ENCODE measurements around the gene ZMIZ1. TPM values are rescaled to one million over a fixed set of nuclear protein-coding genes. Genes with fewer than 3 reads are reported as not detected.

ZMIZ1 gene
- total and polyA plus RNA-seq, 5 donors: 38.0 to 83.1 (median 71.1) TPM

DNA sequence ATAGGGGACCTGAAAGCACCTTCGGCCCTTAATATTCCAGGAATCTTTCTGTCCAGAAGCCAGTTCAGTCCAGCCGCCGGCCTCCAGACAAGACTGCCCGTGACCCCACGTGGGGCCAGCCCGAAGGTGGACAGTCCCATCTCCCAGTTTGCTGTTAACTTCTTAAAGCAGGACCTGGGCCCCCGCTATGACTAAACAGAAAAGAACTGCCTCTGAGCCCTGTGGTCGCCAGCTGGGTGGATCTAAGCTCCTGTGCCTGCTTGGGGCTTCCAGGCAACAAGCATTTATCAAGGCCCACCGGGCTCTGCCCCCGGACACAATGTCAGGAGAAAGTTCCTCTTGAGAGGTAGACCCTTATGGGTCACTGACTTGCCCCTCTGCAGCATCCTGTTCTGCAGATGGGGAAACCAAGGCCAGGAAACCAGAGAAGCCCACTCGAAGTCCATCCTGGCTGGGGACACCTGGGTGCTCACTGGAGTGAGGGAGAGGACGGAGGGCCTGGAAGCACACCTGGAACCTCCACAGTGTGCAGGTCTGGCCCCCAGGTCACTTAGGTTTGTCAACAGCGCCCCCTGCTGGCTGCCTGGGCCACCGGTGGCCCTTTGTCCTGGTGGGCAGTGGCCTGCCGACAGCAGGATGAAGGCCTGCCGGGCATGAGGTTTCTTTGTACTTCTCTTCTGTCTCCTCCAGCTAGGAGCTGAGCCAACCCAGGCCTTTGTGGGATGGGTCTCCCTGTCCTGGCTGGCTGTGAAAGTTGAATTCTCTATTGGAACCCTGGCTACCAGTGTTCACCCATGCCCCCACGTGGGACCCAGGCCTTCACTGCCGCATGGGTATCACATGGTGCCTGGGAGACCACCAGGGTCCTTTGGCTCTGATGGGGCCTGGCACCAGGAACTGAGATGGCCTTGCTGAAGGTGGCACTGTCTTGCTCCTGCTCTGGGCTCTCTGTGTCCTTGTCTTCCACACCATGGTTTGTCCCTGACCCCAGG is 128.0 kb downstream of the ZMIZ1 start:
- Histone ChIP-seq H3K27me3 (ENCODE audit: control insufficient read depth, insufficient read depth) (no peaks in the 10 kb centered on the region), H3K4me1 (ENCODE audit: control insufficient read depth, insufficient read depth, low read length) (peaks cover 21% of the 10 kb centered on the region), H3K9me3 (ENCODE audit: control insufficient read depth, low read length) (no peaks in the 10 kb centered on the region), H3K27ac (ENCODE audit: low read length) (no peak overlapping the region), H3K4me3 (ENCODE audit: low read length) (no peak overlapping the region)
- intact Hi-C loops (cut with DNase I): loop anchor here (5.0 to 10.0 kb wide), 9 partner anchors 52 to 1152 kb away; no protein-coding TSS in a partner anchor
- 57% methylated on average over 18 of the region's 18 CpGs for WGBS
- DNase-seq (peak; percentile 74 to 91 (median 90)), ATAC-seq (peak; percentile 55 to 57)

DNA sequence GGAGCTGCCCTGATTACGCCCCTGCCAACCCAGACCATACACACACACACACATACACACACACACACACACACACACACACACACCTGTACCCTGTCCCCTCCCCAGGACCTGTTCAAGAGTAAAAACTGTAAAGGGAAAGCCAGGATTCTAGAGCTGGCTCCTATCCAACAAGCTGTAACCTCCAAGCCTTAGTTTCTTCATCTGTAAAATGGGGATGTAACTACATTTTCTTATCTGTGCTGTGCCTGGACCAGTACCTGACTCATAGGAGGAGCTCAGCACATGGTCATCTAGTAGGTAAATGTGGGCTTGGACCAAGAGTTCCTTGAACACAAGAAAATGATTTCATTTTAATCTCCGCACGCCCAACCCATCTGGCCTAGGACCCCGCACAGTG is 128.8 kb downstream of the ZMIZ1 start:
- DNase-seq (no peak), ATAC-seq (no peak)
- WGBS: 97% methylated on average over 4 of the region's 4 CpGs
- no peak overlapping the region for H3K4me3 ChIP-seq (ENCODE audit: low read length)
- peaks cover 16% of the 10 kb centered on the region for H3K4me1 ChIP-seq (ENCODE audit: control insufficient read depth, insufficient read depth, low read length)
- H3K9me3 ChIP-seq (ENCODE audit: control insufficient read depth, low read length): no peaks in the 10 kb centered on the region
- H3K27me3 ChIP-seq (ENCODE audit: control insufficient read depth, insufficient read depth): no peaks in the 10 kb centered on the region
- intact Hi-C loops (cut with DNase I): loop anchor here (5.0 to 10.0 kb wide), 9 partner anchors 53 to 1153 kb away; no protein-coding TSS in a partner anchor
- H3K27ac ChIP-seq (ENCODE audit: low read length): no peak overlapping the region

DNA sequence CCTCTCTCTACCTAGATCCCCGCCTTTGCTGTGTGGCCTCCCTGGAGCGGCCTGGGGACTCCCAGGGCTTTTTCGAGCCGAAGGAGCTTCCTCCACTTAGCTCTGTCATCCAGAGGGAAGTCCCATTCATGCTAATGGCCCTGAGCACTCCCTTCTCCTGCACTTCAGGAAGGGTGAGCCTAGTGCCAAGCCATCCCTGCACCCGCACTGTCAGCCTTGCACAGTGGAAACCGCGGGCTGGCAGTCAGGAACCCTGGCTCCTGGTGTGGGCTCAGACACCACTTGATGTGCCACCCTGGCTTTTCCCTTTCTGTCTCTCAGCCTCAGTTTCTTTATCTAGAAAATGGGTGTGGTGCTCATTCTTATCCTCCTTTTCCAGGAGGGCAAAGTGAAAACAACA is 131.6 kb downstream of the ZMIZ1 start:
- DNase-seq: peak in 2 of 3 donors; percentile 22 to 44
- 87% methylated on average over 7 of the region's 7 CpGs for WGBS
- Histone ChIP-seq H3K4me3 (ENCODE audit: low read length) (no peak overlapping the region), H3K27ac (ENCODE audit: low read length) (no peak overlapping the region), H3K27me3 (ENCODE audit: control insufficient read depth, insufficient read depth) (no peaks in the 10 kb centered on the region), H3K4me1 (ENCODE audit: control insufficient read depth, insufficient read depth, low read length) (no peaks in the 10 kb centered on the region), H3K9me3 (ENCODE audit: control insufficient read depth, low read length) (no peaks in the 10 kb centered on the region)
- intact Hi-C loops (cut with DNase I): no loop called here
- ATAC-seq: no peak

DNA sequence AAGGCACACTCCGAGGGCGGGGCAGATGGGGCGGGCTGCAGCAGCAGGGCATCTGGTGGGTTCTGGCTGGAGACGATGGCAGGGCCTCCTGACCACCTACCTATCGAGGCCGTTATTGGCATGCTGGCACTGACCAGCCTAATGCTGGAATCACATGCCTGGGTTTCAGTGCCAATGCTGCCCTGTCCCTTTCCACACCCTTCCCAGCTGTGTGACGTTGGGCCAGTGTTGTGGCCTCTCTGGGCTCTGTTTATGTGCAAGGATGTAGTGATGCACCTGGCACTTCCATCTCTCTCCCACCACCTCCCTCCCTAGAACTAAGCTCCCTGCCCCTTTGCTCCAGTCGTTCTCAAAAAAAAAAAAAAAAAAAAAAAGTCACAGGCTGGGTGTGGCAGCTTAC is 132.9 kb downstream of the ZMIZ1 start:
- intact Hi-C loops (cut with DNase I): no loop called here
- 83% methylated on average over 8 of the region's 8 CpGs for WGBS
- ATAC-seq: no peak

DNA sequence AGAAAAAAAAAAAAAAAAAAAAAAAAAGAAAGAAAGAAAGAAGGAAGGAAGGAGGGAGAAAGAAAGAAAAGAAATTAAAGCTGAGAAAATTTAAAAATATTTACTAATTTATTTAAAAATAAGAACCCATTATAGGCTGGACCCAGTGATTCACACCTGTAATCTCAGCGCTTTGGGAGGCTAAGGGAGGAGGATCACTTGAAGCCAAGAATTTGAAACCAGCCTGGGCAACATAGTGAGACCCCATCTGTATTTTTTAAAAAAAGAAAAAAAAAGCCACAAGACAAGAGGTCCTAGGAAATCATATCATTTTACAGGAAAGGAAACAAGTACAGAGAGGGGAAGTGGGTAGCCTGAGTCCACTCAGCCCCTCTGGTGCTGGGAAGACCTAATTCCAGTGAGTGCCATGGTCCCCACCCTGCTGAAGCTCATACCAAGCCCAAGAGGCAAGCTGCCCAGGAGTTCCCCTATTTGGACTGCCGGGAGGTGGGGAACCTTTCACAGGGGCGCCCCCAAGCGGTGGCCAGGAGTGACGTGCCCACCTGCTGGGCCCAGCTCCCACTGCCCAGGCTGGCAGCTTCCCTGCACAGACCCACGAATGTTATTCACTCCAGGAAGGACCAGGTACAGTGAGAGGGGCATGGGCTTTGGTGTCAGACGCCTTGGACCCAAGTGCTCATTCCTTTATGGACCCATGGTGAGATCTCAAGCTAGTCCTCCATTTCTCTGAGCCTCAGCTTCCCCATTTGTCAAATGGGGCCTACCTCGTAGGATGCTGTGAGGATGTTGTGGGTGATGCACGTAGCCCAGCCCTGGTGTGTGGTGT is 133.6 kb downstream of the ZMIZ1 start:
- ATAC-seq (peak; percentile 27 to 38), DNase-seq (peak; percentile 53 to 81 (median 72))
- H3K4me3 ChIP-seq (ENCODE audit: low read length): no peak overlapping the region
- no peak overlapping the region for H3K27ac ChIP-seq (ENCODE audit: low read length)
- intact Hi-C loops (cut with DNase I): no loop called here
- no peaks in the 10 kb centered on the region for H3K4me1 ChIP-seq (ENCODE audit: control insufficient read depth, insufficient read depth, low read length)
- no peaks in the 10 kb centered on the region for H3K27me3 ChIP-seq (ENCODE audit: control insufficient read depth, insufficient read depth)
- H3K9me3 ChIP-seq (ENCODE audit: control insufficient read depth, low read length): no peaks in the 10 kb centered on the region
- 55% methylated on average over 9 of the region's 9 CpGs for WGBS

More for the DNA sequence above, 132.9 kb downstream of the ZMIZ1 start:
- H3K9me3 ChIP-seq (ENCODE audit: control insufficient read depth, low read length): no peaks in the 10 kb centered on the region
- no peak overlapping the region for H3K4me3 ChIP-seq (ENCODE audit: low read length)
- no peak overlapping the region for H3K27ac ChIP-seq (ENCODE audit: low read length)
- H3K4me1 ChIP-seq (ENCODE audit: control insufficient read depth, insufficient read depth, low read length): no peaks in the 10 kb centered on the region
- DNase-seq: peak in 1 of 3 donors; percentile 22
- H3K27me3 ChIP-seq (ENCODE audit: control insufficient read depth, insufficient read depth): no peaks in the 10 kb centered on the region

DNA sequence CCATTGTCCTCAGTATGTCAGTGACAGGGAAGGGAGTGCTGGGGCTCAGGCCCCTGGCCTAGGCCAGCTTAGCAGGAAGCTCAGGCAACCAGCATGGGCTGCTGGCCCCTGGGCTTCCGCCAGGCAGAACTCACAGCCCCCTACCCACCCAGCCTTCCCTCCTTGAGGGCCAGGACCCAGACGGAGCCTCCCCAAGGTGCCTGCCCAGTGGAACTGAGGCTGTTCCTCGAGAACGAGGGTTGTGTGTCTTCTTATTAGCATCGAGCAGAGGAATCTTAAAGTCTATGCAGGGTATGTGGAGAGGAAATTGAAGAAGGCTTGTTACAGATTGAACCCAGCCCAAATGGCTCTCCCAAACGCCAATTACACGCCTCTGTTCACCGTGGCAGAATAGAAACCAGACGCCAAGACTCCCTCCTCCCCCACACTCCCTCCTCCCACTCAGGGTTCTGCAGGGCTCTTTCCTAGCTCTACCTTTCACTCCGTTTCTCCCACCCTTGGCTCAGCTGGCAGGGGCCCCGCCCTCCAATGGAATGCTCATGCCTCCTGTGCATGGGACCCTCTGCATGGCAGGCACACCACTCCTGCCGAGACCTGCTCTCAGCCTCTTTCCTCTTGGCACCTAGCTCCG is 134.4 kb downstream of the ZMIZ1 start:
- H3K9me3 ChIP-seq (ENCODE audit: control insufficient read depth, low read length): no peaks in the 10 kb centered on the region
- no peaks in the 10 kb centered on the region for H3K4me1 ChIP-seq (ENCODE audit: control insufficient read depth, insufficient read depth, low read length)
- no peak overlapping the region for H3K27ac ChIP-seq (ENCODE audit: low read length)
- intact Hi-C loops (cut with DNase I): no loop called here
- H3K27me3 ChIP-seq (ENCODE audit: control insufficient read depth, insufficient read depth): no peaks in the 10 kb centered on the region
- DNase-seq (peak in 2 of 3 donors; percentile 35 to 45), ATAC-seq (no peak)
- H3K4me3 ChIP-seq (ENCODE audit: low read length): no peak overlapping the region
- WGBS: 57% methylated on average over 13 of the region's 13 CpGs

DNA sequence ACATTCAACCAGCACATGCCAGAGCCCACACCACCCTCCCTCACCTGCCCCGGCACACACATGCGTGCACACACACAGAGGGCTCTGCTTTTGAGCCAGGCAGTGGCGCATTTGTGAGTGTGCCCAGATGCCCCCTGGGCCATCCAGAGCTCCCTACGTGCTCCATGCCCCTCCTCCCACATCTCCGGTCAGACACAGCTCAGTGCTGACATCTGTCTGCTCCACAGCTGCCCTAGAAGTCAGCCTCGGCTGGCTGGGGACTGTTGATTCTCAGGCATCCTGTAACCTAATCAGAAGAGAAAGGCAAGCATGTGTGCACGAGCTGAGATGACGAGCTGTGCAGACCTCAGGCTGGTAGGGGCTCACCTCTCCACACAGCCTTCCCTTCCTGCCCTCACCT is 135.1 kb downstream of the ZMIZ1 start:
- H3K9me3 ChIP-seq (ENCODE audit: control insufficient read depth, low read length): no peaks in the 10 kb centered on the region
- ATAC-seq: peak in 1 of 2 donors; percentile 36
- H3K27me3 ChIP-seq (ENCODE audit: control insufficient read depth, insufficient read depth): no peaks in the 10 kb centered on the region
- no peak overlapping the region for H3K4me3 ChIP-seq (ENCODE audit: low read length)
- intact Hi-C loops (cut with DNase I): no loop called here
- WGBS: 57% methylated on average over 8 of the region's 8 CpGs
- peak in 2 of 3 donors; percentile 55 to 57 for DNase-seq
- H3K27ac ChIP-seq (ENCODE audit: low read length): no peak overlapping the region
- no peaks in the 10 kb centered on the region for H3K4me1 ChIP-seq (ENCODE audit: control insufficient read depth, insufficient read depth, low read length)

DNA sequence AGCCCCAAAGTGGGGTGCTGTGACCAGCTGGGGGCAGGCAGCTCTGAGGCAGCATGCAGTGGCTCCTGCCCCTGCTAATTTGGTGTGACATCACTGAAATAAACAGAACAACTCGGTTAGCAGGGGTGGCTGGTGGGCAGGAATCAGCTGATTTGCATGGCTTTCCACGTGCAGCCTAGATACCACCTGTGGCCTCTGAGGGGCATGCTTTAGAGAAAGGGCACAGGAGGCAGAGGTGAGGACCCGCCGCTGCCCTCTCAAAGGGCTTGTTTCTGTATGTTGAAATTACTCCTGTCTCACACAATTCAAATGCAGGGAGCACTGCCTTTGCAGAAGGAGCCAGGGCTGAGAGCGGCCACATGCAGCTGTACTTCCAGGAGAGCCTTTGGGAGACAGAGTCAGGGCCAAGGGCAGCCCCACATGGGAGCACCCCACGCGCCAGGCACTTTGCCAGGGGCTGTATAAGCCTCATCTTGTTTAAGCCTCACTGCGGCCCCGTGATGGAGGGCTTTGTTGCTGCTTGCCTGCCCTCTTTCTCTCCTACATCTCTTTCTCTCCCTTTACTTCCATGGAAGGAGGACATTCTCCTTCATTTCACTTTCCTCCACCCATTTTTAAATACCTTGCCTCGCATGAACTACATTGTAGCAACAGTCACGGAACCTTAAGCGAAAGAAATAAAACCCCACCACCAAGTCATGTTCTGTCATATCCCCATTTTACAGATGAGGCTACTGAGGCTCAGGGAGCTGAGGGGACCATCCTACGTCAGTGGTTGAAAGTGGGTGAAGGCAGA is 137.7 kb downstream of the ZMIZ1 start:
- H3K9me3 ChIP-seq (ENCODE audit: control insufficient read depth, low read length): no peaks in the 10 kb centered on the region
- 82% methylated on average over 13 of the region's 13 CpGs for WGBS
- no peak overlapping the region for H3K4me3 ChIP-seq (ENCODE audit: low read length)
- no peak overlapping the region for H3K27ac ChIP-seq (ENCODE audit: low read length)
- intact Hi-C loops (cut with DNase I): no loop called here
- DNase-seq: peak in 1 of 3 donors; percentile 71
- ATAC-seq: no peak
- no peaks in the 10 kb centered on the region for H3K4me1 ChIP-seq (ENCODE audit: control insufficient read depth, insufficient read depth, low read length)
- no peaks in the 10 kb centered on the region for H3K27me3 ChIP-seq (ENCODE audit: control insufficient read depth, insufficient read depth)

DNA sequence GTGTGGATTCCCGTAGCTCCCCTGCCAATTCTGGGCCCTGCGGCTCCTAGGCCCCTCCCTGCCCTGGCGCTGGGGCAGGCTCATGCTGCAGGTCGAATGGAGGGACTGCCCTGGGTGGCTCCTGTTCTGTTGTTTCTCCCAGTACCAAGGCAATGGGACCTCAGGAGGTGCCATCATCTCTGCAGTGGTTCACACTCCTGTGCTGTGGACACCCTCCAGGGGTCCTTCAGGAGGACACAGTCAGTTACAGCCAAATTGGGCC is 138.3 kb downstream of the ZMIZ1 start:
- 87% methylated on average over 4 of the region's 4 CpGs for WGBS
- intact Hi-C loops (cut with DNase I): no loop called here
- H3K27ac ChIP-seq (ENCODE audit: low read length): no peak overlapping the region

DNA sequence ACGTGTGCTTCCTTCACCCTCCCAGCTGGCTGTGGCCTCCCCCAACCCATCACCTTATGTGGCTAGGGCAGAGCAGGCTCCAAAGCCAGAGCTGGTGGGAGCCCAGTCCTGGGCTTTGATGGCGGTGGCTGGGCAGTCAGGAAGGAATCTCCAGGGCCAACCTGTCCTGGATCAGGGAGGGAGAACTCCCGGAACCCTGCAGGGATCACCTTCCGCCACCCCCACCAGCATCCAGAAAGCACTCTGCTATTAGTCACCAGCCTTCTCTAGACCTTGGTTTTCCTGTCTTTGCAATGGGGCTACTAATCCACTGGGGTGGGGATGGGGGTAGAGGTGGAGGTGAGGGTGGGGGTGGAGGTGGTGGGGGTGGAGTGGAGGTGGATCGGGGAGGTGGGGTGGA is 139.0 kb downstream of the ZMIZ1 start:
- Histone ChIP-seq H3K27ac (ENCODE audit: low read length) (no peak overlapping the region), H3K4me3 (ENCODE audit: low read length) (no peak overlapping the region), H3K4me1 (ENCODE audit: control insufficient read depth, insufficient read depth, low read length) (no peaks in the 10 kb centered on the region), H3K9me3 (ENCODE audit: control insufficient read depth, low read length) (no peaks in the 10 kb centered on the region), H3K27me3 (ENCODE audit: control insufficient read depth, insufficient read depth) (no peaks in the 10 kb centered on the region)
- ATAC-seq: no peak
- 91% methylated on average over 5 of the region's 5 CpGs for WGBS
- DNase-seq: no peak
- intact Hi-C loops (cut with DNase I): no loop called here

More for the DNA sequence above, 138.3 kb downstream of the ZMIZ1 start:
- Histone ChIP-seq H3K27me3 (ENCODE audit: control insufficient read depth, insufficient read depth) (no peaks in the 10 kb centered on the region), H3K4me3 (ENCODE audit: low read length) (no peak overlapping the region), H3K9me3 (ENCODE audit: control insufficient read depth, low read length) (no peaks in the 10 kb centered on the region), H3K4me1 (ENCODE audit: control insufficient read depth, insufficient read depth, low read length) (no peaks in the 10 kb centered on the region)
- DNase-seq: peak in 1 of 3 donors; percentile 26
- ATAC-seq: no peak
